ENCODE results near the gene ATG14.
"Not testable (repeated sequence)": the region's sequence is repeated elsewhere in the genome, so short reads cannot be mapped to it uniquely, and the experiment has no call there.

Gene ATG14

GRCh38 chr14:55425091-55425490, 13.5 kb upstream of the ATG14 start:
- peaks cover 9% of the 10 kb centered on the region; the same call in 1 of the 2 replicates for H3K4me1 ChIP-seq (ENCODE audit: control insufficient read depth, insufficient read depth, low read length)
- no peak overlapping the region for H3K27ac ChIP-seq (ENCODE audit: extremely low read depth, low read depth, low read length)
- POLR2A ChIA-PET = no interaction called here
- TF ChIP-seq KLF1 (tag by site-specific recombination; IDR thresholded peaks at IDR 0.05) = no peak
- H3K9me3 ChIP-seq (ENCODE audit: control insufficient read depth, insufficient read depth, low read depth, low read length) = no peaks in the 10 kb centered on the region
- no peaks in the 10 kb centered on the region for H3K36me3 ChIP-seq (ENCODE audit: control insufficient read depth in 2 of 2, insufficient read depth in 1 of 2, low read length in 2 of 2)
- H3K4me3 ChIP-seq (ENCODE audit: low read depth, low read length) = no peak overlapping the region
- CTCF ChIA-PET = interaction anchor here (1.0 to 6.7 kb wide), 3 partner anchors 9 to 212 kb away, joined by 3 to 50 read pairs (median 5); no protein-coding TSS in a partner anchor

- no peaks in the 10 kb centered on the region for H3K9me3 ChIP-seq (ENCODE audit: control insufficient read depth, insufficient read depth, low read depth, low read length)
- H3K27ac ChIP-seq (ENCODE audit: extremely low read depth, low read depth, low read length) = no peak overlapping the region
- ChIA-PET POLR2A (no interaction called here), CTCF (interaction anchor here (1.0 to 6.7 kb wide), 3 partner anchors 8 to 211 kb away, joined by 3 to 50 read pairs (median 5); no protein-coding TSS in a partner anchor)
- no peaks in the 10 kb centered on the region for H3K36me3 ChIP-seq (ENCODE audit: control insufficient read depth in 2 of 2, insufficient read depth in 1 of 2, low read length in 2 of 2)
- H3K4me3 ChIP-seq (ENCODE audit: low read depth, low read length) = no peak overlapping the region
- TF ChIP-seq ZNF175 (tag by site-specific recombination; IDR thresholded peaks at IDR 0.05) = no peak
- TF ChIP-seq INSM2 (tag by site-specific recombination; IDR thresholded peaks at IDR 0.05) = no peak
- no peak for TF ChIP-seq PRDM1 (tag by site-specific recombination; IDR thresholded peaks at IDR 0.05)
- no peak for TF ChIP-seq GFI1B (tag by site-specific recombination; IDR thresholded peaks at IDR 0.05)
- no peak for TF ChIP-seq ZNF747 (tag by site-specific recombination; IDR thresholded peaks at IDR 0.05)
- no peak for TF ChIP-seq ZNF274 (IDR thresholded peaks at IDR 0.05; ENCODE audit: low read length)
- TF ChIP-seq ZNF274 (tag by site-specific recombination; IDR thresholded peaks at IDR 0.05; ENCODE audit: borderline replicate concordance) = no peak
- TF ChIP-seq ZNF518A (tag by site-specific recombination; conservative IDR thresholded peaks at IDR 0.05; ENCODE audit: low read depth) = no peak
- no peak for TF ChIP-seq HOXC10 (CRISPR knock-in tag; IDR thresholded peaks at IDR 0.05)
- no peak for TF ChIP-seq ZNF660 (tag by site-specific recombination; IDR thresholded peaks at IDR 0.05)
- TF ChIP-seq ZNF292 (tag by site-specific recombination; IDR thresholded peaks at IDR 0.05; ENCODE audit: borderline replicate concordance, low read depth) = no peak
- TF ChIP-seq HOXA7 (CRISPR knock-in tag; IDR thresholded peaks at IDR 0.05; ENCODE audit: borderline replicate concordance) = no peak
- no peak for TF ChIP-seq ZNF350 (tag by site-specific recombination; IDR thresholded peaks at IDR 0.05)
- TF ChIP-seq ZNF785 (tag by site-specific recombination; IDR thresholded peaks at IDR 0.05) = no peak
- no peak for TF ChIP-seq ZNF157 (tag by site-specific recombination; IDR thresholded peaks at IDR 0.05)
- no peak for TF ChIP-seq ZNF776 (tag by site-specific recombination; IDR thresholded peaks at IDR 0.05; ENCODE audit: borderline replicate concordance)
- no peak for TF ChIP-seq ZSCAN30 (tag by site-specific recombination; IDR thresholded peaks at IDR 0.05)
- TF ChIP-seq BCL11A (tag by site-specific recombination; IDR thresholded peaks at IDR 0.05; ENCODE audit: low read depth) = no peak
- H3K4me1 ChIP-seq (ENCODE audit: control insufficient read depth, insufficient read depth, low read length) = peaks cover 9% of the 10 kb centered on the region; the same call in 1 of the 2 replicates
Measured at GRCh38 chr14:55423969-55424368, 12.3 kb upstream of the ATG14 start.

GRCh38 chr14:55422338-55422737, 10.7 kb upstream of the ATG14 start:
- POLR2A ChIA-PET; H3K9me3 ChIP-seq (ENCODE audit: control insufficient read depth, insufficient read depth, low read depth, low read length); H3K4me3 ChIP-seq (ENCODE audit: low read depth, low read length); H3K27ac ChIP-seq (ENCODE audit: extremely low read depth, low read depth, low read length); H3K36me3 ChIP-seq (ENCODE audit: control insufficient read depth in 2 of 2, insufficient read depth in 1 of 2, low read length in 2 of 2); H3K4me1 ChIP-seq (ENCODE audit: control insufficient read depth, insufficient read depth, low read length): not testable (repeated sequence)
- CTCF ChIA-PET = interaction anchor here (0.6 kb wide), 1 partner anchor 19 kb away, joined by 3 read pairs; no protein-coding TSS in a partner anchor
